HG02885 (cell line): ENCODE data around the gene SKI.

Experiments
- ATAC-seq: cut with Tn5 transposase; IDR thresholded peaks from one replicate; pipeline ENCODE4 v1.9.1; 2021; ENCODE audit warnings: mild to moderate bottlenecking; ENCODE audit not compliant: unreplicated experiment, poor library complexity

Gene SKI

GRCh38 chr1:2356911-2357845 is 129.1 kb downstream of the SKI start:
- no peak for ATAC-seq

- no peak for ATAC-seq
Measured at GRCh38 chr1:2358072-2358471, 130.0 kb downstream of the SKI start.

GRCh38 chr1:2358651-2359640 is 130.8 kb downstream of the SKI start:
- ATAC-seq, result no peak
